ENCODE results near the gene TBX18. TPM values are rescaled to one million over a fixed set of nuclear protein-coding genes. Genes with fewer than 3 reads are reported as not detected.

The TBX18 gene
- total RNA-seq, 2 experiments from 2014 or later = not detected

DNA sequence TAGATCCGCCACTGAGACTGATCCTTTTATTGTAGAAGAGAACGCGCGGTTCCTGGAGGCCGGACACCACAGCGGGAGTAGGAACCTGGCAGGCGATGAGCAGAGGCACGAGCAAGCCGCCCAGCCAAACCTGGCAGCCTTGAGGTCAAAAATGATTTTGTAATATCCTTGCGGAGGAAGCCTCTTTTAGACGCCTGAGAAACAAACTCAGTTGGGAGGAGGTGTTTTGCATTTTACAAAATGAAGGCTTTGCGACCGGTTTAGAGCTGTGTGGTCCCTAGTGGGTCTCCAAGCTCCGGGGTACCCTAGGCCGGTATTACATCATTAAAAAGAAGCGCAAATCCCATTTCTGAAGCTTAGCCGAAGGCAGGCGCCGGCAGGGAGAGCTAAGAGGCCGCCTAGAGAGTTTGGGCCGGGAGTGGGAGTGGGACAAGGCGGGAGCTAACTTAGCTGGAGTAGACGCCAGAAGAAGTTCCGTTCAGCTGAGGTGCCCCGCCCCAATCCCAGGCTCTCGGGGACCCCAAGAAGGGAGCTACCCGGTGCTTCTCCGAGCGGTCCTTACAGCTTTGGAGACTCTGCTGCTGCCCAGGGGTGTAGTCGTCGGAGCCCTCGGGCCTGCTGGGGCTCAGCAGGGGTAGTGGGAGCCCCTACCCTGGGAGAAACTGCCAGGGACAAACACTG is 1.9 kb upstream of the TBX18 start:
- Histone ChIP-seq H3K4me1 (ENCODE audit: insufficient read depth, low read length, poor library complexity, severe bottlenecking) (no peaks in the 10 kb centered on the region), H3K9me2 (ENCODE audit: insufficient read depth, low read length) (no peaks in the 10 kb centered on the region), H3K27ac (ENCODE audit: low read depth, low read length, poor library complexity, severe bottlenecking) (no peak overlapping the region), H4K20me1 (ENCODE audit: insufficient read depth, low read length) (no peaks in the 10 kb centered on the region), H3K9me3 (ENCODE audit: low read length) (no peaks in the 10 kb centered on the region), H2AFZ (ENCODE audit: low read length) (no peak overlapping the region), H3K79me2 (ENCODE audit: insufficient read depth, low read depth, low read length) (no peaks in the 10 kb centered on the region), H3K4me3 (ENCODE audit: low read depth, low read length, poor library complexity, severe bottlenecking) (no peak overlapping the region), H3K36me3 (ENCODE audit: insufficient read depth, low read length) (no peaks in the 10 kb centered on the region), H3K4me2 (ENCODE audit: low read length) (no peak overlapping the region)
- no TSS peak for BruUV-seq (replicated peaks)
- no peak for DNase-seq (ENCODE audit: low spot score)
- CTCF ChIA-PET (ENCODE audit: unreplicated experiment) = no interaction called here
- intact Hi-C loops (cut with micrococcal nuclease; ENCODE audit: unreplicated experiment) = no loop called here
- POLR2A ChIA-PET = no interaction called here
- TF ChIP-seq, protein P1, sequence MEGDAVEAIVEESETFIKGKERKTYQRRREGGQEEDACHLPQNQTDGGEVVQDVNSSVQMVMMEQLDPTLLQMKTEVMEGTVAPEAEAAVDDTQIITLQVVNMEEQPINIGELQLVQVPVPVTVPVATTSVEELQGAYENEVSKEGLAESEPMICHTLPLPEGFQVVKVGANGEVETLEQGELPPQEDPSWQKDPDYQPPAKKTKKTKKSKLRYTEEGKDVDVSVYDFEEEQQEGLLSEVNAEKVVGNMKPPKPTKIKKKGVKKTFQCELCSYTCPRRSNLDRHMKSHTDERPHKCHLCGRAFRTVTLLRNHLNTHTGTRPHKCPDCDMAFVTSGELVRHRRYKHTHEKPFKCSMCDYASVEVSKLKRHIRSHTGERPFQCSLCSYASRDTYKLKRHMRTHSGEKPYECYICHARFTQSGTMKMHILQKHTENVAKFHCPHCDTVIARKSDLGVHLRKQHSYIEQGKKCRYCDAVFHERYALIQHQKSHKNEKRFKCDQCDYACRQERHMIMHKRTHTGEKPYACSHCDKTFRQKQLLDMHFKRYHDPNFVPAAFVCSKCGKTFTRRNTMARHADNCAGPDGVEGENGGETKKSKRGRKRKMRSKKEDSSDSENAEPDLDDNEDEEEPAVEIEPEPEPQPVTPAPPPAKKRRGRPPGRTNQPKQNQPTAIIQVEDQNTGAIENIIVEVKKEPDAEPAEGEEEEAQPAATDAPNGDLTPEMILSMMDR (conservative IDR thresholded peaks at IDR 0.05; ENCODE audit: low read length) = no peak
- TF ChIP-seq EZH2phosphoT487 (IDR thresholded peaks at IDR 0.05; ENCODE audit: borderline replicate concordance, low read depth, low read length) = no peak

DNA sequence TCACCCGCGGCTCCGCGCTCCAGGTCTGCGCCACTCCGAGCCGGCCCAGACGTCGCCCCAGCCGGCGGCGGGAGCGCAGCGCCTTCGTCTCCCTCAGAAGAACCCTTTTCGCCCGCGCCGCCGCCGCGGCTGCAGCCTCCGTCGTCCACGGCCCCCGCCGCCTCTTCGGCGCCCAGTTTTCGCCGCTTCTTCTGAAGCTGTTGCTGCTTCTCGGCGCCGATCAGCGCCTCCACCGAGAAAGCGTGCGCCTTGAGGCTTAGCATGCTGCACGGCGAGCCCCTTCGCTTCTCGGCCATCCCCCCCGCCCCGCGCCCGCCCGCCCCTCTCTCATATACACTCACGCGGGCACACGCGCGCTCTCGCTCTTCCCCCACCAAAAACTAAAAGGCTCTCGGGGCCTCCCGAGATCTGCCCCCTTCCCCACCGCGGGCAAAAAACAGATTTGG is 489 bp downstream of the TBX18 start:
- Histone ChIP-seq H3K79me2 (ENCODE audit: insufficient read depth, low read depth, low read length) (no peaks in the 10 kb centered on the region), H3K4me3 (ENCODE audit: low read depth, low read length, poor library complexity, severe bottlenecking) (no peak overlapping the region), H3K36me3 (ENCODE audit: insufficient read depth, low read length) (no peaks in the 10 kb centered on the region), H3K4me2 (ENCODE audit: low read length) (no peak overlapping the region), H2AFZ (ENCODE audit: low read length) (no peak overlapping the region), H3K27ac (ENCODE audit: low read depth, low read length, poor library complexity, severe bottlenecking) (no peak overlapping the region), H3K4me1 (ENCODE audit: insufficient read depth, low read length, poor library complexity, severe bottlenecking) (no peaks in the 10 kb centered on the region), H3K9me3 (ENCODE audit: low read length) (no peaks in the 10 kb centered on the region), H4K20me1 (ENCODE audit: insufficient read depth, low read length) (no peaks in the 10 kb centered on the region), H3K9me2 (ENCODE audit: insufficient read depth, low read length) (no peaks in the 10 kb centered on the region)
- ChIA-PET CTCF (ENCODE audit: unreplicated experiment) (no interaction called here), POLR2A (no interaction called here)
- intact Hi-C loops (cut with micrococcal nuclease; ENCODE audit: unreplicated experiment) = no loop called here
- BruUV-seq (replicated peaks) = no TSS peak
- TF ChIP-seq EZH2phosphoT487 (IDR thresholded peaks at IDR 0.05; ENCODE audit: borderline replicate concordance, low read depth, low read length) = no peak
- TF ChIP-seq, protein P1 (conservative IDR thresholded peaks at IDR 0.05; ENCODE audit: low read length) = no peak
- DNase-seq (ENCODE audit: low spot score) = no peak

DNA sequence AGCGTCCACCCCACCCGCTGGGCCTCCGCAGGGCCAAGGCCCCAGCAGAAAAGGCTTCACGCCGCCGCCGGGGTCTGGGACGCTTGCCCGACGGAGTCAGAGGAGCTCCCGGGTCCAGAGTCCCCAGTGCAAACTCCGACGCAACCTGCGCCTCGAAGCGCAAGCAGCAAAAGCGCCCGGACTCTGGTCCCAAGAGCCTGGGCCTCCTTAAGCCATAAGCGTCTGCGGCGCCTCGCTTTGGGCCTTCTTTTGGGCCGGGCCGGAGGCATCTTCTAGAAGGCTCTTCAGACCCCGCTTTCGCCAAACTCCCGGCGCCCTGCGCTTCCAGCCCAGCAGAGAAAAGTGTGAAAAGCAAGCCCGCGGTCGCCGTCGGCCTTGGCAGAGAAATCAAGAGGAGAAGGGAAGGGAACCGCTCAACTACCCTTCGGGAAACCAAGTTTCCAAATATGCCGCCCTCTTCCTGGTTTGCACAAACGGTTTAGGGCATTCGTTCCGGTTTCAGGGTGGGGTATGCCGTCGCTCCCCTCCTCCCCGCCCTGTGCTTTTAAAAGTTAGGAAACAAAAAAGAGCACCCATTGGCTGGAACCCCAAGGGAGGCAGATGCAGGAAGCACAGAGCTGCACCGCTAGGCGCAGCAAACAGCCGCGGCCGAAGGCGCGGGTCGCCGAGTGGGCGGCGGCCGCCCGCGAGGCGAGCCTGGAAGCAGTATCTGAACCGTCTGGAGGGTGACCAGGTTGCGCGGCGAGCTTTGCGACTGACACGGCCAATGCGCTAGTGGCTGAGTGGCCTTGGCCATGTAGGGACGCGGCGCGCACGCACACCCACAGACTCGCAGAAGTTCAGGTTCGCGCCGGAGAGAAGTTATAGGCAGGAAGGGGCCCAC is 1.2 kb downstream of the TBX18 start:
- Histone ChIP-seq H3K9me3 (ENCODE audit: low read length) (no peaks in the 10 kb centered on the region), H4K20me1 (ENCODE audit: insufficient read depth, low read length) (no peaks in the 10 kb centered on the region), H3K4me1 (ENCODE audit: insufficient read depth, low read length, poor library complexity, severe bottlenecking) (no peaks in the 10 kb centered on the region), H3K27ac (ENCODE audit: low read depth, low read length, poor library complexity, severe bottlenecking) (no peak overlapping the region), H3K36me3 (ENCODE audit: insufficient read depth, low read length) (no peaks in the 10 kb centered on the region), H2AFZ (ENCODE audit: low read length) (no peak overlapping the region), H3K4me3 (ENCODE audit: low read depth, low read length, poor library complexity, severe bottlenecking) (no peak overlapping the region), H3K79me2 (ENCODE audit: insufficient read depth, low read depth, low read length) (no peaks in the 10 kb centered on the region), H3K9me2 (ENCODE audit: insufficient read depth, low read length) (no peaks in the 10 kb centered on the region), H3K4me2 (ENCODE audit: low read length) (no peak overlapping the region)
- intact Hi-C loops (cut with micrococcal nuclease; ENCODE audit: unreplicated experiment) = no loop called here
- no peak for DNase-seq (ENCODE audit: low spot score)
- BruUV-seq (replicated peaks) = no TSS peak
- CTCF ChIA-PET (ENCODE audit: unreplicated experiment) = no interaction called here
- no peak for TF ChIP-seq EZH2phosphoT487 (IDR thresholded peaks at IDR 0.05; ENCODE audit: borderline replicate concordance, low read depth, low read length)
- POLR2A ChIA-PET = no interaction called here
